Measurements from ENCODE around the gene EBF3. TPM values are rescaled to one million over a fixed set of nuclear protein-coding genes. Genes with fewer than 3 reads are reported as not detected.

EBF3 gene
- total RNA-seq, 1 donor from 2014 or later: 0.15 TPM

DNA sequence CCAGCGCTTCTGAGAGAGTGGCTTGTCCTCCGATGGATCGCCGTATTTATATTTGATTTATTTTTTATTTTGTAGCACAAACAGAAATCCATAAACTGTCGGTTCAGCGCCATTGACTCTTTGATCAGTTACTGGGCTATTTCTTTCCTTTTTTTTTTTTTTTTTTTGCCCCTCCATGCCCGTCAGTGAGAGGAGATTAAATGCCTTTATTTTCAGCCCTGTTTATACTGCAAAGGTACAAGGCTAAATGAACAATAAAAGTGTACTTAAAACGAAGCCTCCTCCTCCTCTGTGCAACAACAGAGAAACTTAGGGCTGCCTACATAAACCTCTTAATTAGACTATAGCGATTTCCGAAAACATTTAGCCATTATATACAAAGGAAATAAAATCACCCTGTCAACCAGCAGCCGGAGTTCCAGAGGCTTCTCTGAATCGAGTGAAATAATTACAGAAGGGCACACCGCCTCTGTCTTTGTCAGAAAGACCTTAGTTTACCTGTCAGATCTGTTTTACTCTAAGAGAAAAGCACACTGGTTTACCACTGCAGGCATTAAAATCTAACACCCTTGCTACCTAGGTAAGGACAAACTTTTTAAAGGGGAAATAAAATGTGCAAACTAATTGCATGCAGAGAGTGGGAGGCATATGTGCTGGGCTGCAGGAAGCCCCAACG, 3.5 kb downstream of the EBF3 start:
- Histone ChIP-seq H3K27ac (no peak overlapping the region), H4K20me1 (ENCODE audit: low read depth) (peaks cover 68% of the 10 kb centered on the region), H2AFZ (replicated peaks) (no peak overlapping the region), H3K4me3 (no peak overlapping the region), H3K36me3 (no peaks in the 10 kb centered on the region), H3K9ac (no peak overlapping the region), H3K27me3 (peaks cover 98% of the 10 kb centered on the region), H3K79me2 (ENCODE audit: low read depth) (no peaks in the 10 kb centered on the region), H3F3A (ENCODE audit: low read depth) (peaks cover 38% of the 10 kb centered on the region), H3K9me3 (ENCODE audit: low read depth) (no peaks in the 10 kb centered on the region), H3K4me2 (peak overlapping the region; percentile 85), H3K4me1 (peaks cover 16% of the 10 kb centered on the region)
- peaks cover 52% of the 10 kb centered on the region for H3K4me1 Mint-ChIP-seq
- peak; percentile 22 for DNase-seq (ENCODE audit: low spot score)
- H3K9me3 Mint-ChIP-seq: no peaks in the 10 kb centered on the region
- no peak overlapping the region for H3K27ac Mint-ChIP-seq
- H3K36me3 Mint-ChIP-seq: no peaks in the 10 kb centered on the region
- peaks cover 55% of the 10 kb centered on the region for H3K27me3 Mint-ChIP-seq (ENCODE audit: insufficient read depth, low read depth)
- H3K4me3 Mint-ChIP-seq: peak overlapping the region; percentile 80
- TF ChIP-seq EZH2phosphoT487 (IDR thresholded peaks at IDR 0.05): peak; percentile 9
- no peak for TF ChIP-seq EZH2 (IDR thresholded peaks at IDR 0.05)

DNA sequence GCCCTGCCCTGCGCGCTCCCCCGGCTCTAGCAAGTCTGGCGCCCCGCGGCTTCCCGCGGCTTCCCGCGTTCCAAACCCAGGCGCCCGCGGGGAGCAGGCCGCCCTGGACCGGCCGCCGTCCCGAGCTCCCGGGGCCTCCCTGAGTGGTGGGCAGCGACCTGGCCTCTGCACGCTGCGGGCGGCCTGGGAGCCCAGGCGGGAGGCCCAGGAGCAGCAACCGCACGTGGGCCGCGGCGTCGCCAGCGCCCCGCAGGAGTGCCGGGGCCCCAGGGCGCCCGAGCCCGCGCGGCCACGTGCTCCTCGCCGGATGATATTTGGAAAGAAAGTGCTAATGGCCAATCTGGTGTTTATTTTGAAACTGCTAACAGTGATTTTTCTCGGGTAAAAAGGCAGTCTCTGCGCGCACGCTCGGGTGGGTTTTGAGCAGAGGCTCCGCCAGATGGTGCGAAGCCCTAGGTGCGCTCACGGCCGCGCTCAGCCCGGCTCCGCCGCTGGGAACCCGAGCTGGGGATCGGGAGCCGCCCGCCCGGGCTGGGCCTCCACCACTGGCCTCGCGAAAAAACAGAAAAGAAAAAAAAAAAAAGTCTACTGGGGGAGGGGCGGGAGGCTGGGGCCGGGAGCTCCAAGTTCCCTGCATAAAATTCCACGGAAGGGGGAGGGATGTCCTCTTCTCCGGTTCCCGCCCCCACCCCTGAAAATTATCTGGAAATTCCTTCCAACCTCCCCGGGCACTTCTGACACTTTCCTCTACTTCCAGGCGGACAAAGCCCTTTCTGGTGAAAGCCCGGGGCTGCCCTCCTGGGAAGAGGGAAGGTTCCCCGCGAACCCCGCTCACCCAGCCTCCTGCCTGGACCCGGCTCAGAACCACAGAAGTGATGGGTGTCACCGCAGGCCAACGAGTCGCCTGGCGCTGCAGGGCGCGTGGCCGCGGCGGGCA, 4.3 kb downstream of the EBF3 start:
- no peaks in the 10 kb centered on the region for H3K79me2 ChIP-seq (ENCODE audit: low read depth)
- Mint-ChIP-seq H3K4me3 (peak overlapping the region; percentile 80), H3K9me3 (no peaks in the 10 kb centered on the region), H3K27ac (no peak overlapping the region), H3K4me1 (peaks cover 53% of the 10 kb centered on the region), H3K27me3 (ENCODE audit: insufficient read depth, low read depth) (peaks cover 55% of the 10 kb centered on the region), H3K36me3 (no peaks in the 10 kb centered on the region)
- peaks cover 98% of the 10 kb centered on the region for H3K27me3 ChIP-seq
- peak overlapping the region; percentile 46 for H3K4me3 ChIP-seq
- H3K4me1 ChIP-seq: peaks cover 16% of the 10 kb centered on the region
- no peaks in the 10 kb centered on the region for H3K36me3 ChIP-seq
- peak; percentile 65 for DNase-seq (ENCODE audit: low spot score)
- no peaks in the 10 kb centered on the region for H3K9me3 ChIP-seq (ENCODE audit: low read depth)
- no peak overlapping the region for H3K9ac ChIP-seq
- H3K27ac ChIP-seq: no peak overlapping the region
- H2AFZ ChIP-seq (replicated peaks): peak overlapping the region; percentile 89
- H4K20me1 ChIP-seq (ENCODE audit: low read depth): peaks cover 60% of the 10 kb centered on the region
- TF ChIP-seq EZH2 (IDR thresholded peaks at IDR 0.05) (peak; percentile 73), EZH2phosphoT487 (IDR thresholded peaks at IDR 0.05) (peak; percentile 78)
- TF ChIP-seq, protein P1, sequence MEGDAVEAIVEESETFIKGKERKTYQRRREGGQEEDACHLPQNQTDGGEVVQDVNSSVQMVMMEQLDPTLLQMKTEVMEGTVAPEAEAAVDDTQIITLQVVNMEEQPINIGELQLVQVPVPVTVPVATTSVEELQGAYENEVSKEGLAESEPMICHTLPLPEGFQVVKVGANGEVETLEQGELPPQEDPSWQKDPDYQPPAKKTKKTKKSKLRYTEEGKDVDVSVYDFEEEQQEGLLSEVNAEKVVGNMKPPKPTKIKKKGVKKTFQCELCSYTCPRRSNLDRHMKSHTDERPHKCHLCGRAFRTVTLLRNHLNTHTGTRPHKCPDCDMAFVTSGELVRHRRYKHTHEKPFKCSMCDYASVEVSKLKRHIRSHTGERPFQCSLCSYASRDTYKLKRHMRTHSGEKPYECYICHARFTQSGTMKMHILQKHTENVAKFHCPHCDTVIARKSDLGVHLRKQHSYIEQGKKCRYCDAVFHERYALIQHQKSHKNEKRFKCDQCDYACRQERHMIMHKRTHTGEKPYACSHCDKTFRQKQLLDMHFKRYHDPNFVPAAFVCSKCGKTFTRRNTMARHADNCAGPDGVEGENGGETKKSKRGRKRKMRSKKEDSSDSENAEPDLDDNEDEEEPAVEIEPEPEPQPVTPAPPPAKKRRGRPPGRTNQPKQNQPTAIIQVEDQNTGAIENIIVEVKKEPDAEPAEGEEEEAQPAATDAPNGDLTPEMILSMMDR (IDR thresholded peaks at IDR 0.05): no peak
- peaks cover 32% of the 10 kb centered on the region for H3F3A ChIP-seq (ENCODE audit: low read depth)
- peak overlapping the region; percentile 85 for H3K4me2 ChIP-seq

DNA sequence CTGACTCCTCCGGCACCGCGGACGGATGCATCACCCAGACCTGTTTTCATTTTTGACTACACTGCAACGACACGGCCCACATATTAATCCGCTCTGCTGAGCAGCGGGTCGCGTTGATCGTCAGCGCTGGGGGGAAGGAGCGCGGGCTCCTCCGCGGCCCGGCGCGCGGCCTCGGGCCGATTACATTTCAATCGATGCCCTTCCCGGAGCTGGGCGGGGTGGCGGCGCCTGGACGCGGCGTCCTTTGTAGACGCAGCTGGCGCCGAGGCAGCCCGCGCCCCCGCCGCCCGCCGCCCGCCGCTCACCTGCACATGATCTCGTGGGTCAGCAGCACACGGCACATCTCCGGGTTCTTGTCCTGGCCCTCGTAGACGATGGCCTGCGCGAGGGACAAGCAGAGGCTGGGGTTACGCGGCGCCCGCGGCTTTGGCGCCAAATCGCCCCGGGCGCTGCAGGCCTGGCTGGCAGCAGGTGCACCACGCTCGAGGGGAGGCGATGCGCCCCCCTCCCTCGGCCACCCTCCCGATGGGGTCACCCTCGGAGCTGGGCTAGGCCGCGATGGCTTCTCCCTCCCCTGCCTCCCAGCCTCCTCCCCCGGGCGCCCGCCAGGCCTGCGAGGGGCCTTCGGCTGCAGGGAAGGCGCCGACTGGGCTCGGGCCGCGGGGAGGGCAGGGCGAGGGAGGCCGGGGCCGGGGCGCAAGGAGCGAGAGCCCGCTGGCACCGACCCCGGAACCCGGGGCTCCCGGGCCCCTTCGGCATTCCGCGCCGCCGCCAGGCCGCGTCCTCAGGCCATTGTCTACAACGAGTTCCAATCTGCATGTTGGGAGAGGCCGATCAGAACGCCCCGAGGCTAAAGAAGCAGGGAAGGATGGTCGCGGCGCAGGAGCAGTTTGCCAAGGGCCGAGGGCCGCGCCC, 5.2 kb downstream of the EBF3 start:
- H3K27ac Mint-ChIP-seq: peak overlapping the region; percentile 88
- peaks cover 55% of the 10 kb centered on the region for H3K4me1 Mint-ChIP-seq
- peaks cover 100% of the 10 kb centered on the region for H3K27me3 ChIP-seq
- H2AFZ ChIP-seq (replicated peaks): peak overlapping the region; percentile 89
- no peak overlapping the region for H3K9ac ChIP-seq
- peak overlapping the region; percentile 85 for H3K4me3 Mint-ChIP-seq
- no peaks in the 10 kb centered on the region for H3K9me3 Mint-ChIP-seq
- peak; percentile 76 for DNase-seq (ENCODE audit: low spot score)
- peaks cover 54% of the 10 kb centered on the region for H3K27me3 Mint-ChIP-seq (ENCODE audit: insufficient read depth, low read depth)
- no peak overlapping the region for H3K27ac ChIP-seq
- H3K4me1 ChIP-seq: peaks cover 16% of the 10 kb centered on the region
- H4K20me1 ChIP-seq (ENCODE audit: low read depth): peaks cover 56% of the 10 kb centered on the region
- peak overlapping the region; percentile 46 for H3K4me3 ChIP-seq
- H3K36me3 Mint-ChIP-seq: no peaks in the 10 kb centered on the region
- TF ChIP-seq EZH2 (IDR thresholded peaks at IDR 0.05) (peak; percentile 97), EZH2phosphoT487 (IDR thresholded peaks at IDR 0.05) (peak; percentile 78)
- TF ChIP-seq, protein P1 (IDR thresholded peaks at IDR 0.05): no peak
- H3F3A ChIP-seq (ENCODE audit: low read depth): peaks cover 29% of the 10 kb centered on the region
- peak overlapping the region; percentile 85 for H3K4me2 ChIP-seq
- H3K9me3 ChIP-seq (ENCODE audit: low read depth): no peaks in the 10 kb centered on the region
- H3K36me3 ChIP-seq: no peaks in the 10 kb centered on the region
- H3K79me2 ChIP-seq (ENCODE audit: low read depth): no peaks in the 10 kb centered on the region
